Tongue (tissue), 2 donors: ENCODE data around the gene LRRC8D. TPM values are rescaled to one million over a fixed set of nuclear protein-coding genes. Genes with fewer than 3 reads are reported as not detected.

Experiments
- DNase-seq: peaks from one replicate; pipeline ENCODE4 v3.0.0-alpha.2; 2015
- total RNA-seq: library from RNA; depleted of rRNA; stranded (reverse); fragments of >200 nt; gene quantifications from one replicate; pipeline ENCODE4 v1.2.3, GENCODE V29; 2014

Gene LRRC8D
- total RNA-seq, 1 donor from 2014 or later = 10.9 TPM

- DNase-seq = no peak
Measured at GRCh38 chr1:89941110-89941766, 120.4 kb downstream of the LRRC8D start.

GRCh38 chr1:89942014-89942413 is 121.2 kb downstream of the LRRC8D start:
- DNase-seq = no peak

- no peak for DNase-seq
Measured at GRCh38 chr1:89942825-89943658, 122.2 kb downstream of the LRRC8D start.

GRCh38 chr1:89943846-89944781 is 123.3 kb downstream of the LRRC8D start:
- no peak for DNase-seq

GRCh38 chr1:89945852-89946476 is 125.1 kb downstream of the LRRC8D start:
- no peak for DNase-seq

GRCh38 chr1:89946532-89946931 is 125.7 kb downstream of the LRRC8D start:
- DNase-seq = no peak

GRCh38 chr1:89948722-89949345 is 128.0 kb downstream of the LRRC8D start:
- no peak for DNase-seq

GRCh38 chr1:89949991-89950624 is 129.3 kb downstream of the LRRC8D start:
- no peak for DNase-seq

- no peak for DNase-seq
Measured at GRCh38 chr1:89950703-89951102, 129.9 kb downstream of the LRRC8D start.

- DNase-seq = no peak
Measured at GRCh38 chr1:89951766-89952604, 131.2 kb downstream of the LRRC8D start.

- DNase-seq = no peak
Measured at GRCh38 chr1:89952605-89953130, 131.8 kb downstream of the LRRC8D start.

- no peak for DNase-seq
Measured at GRCh38 chr1:89953131-89953626, 132.3 kb downstream of the LRRC8D start.

- no peak for DNase-seq
Measured at GRCh38 chr1:89953929-89954328, 133.1 kb downstream of the LRRC8D start.

- no peak for DNase-seq
Measured at GRCh38 chr1:89954401-89954800, 133.6 kb downstream of the LRRC8D start.

- DNase-seq = no peak
Measured at GRCh38 chr1:89955311-89956205, 134.7 kb downstream of the LRRC8D start.

- no peak for DNase-seq
Measured at GRCh38 chr1:89957107-89957506, 136.3 kb downstream of the LRRC8D start.

- no peak for DNase-seq
Measured at GRCh38 chr1:89958851-89959654, 138.2 kb downstream of the LRRC8D start.

GRCh38 chr1:89959719-89960118 is 138.9 kb downstream of the LRRC8D start:
- no peak for DNase-seq
